Measurements from ENCODE around the gene SORD.
"Not testable (repeated sequence)": the region's sequence is repeated elsewhere in the genome, so short reads cannot be mapped to it uniquely, and the experiment has no call there.

DNA sequence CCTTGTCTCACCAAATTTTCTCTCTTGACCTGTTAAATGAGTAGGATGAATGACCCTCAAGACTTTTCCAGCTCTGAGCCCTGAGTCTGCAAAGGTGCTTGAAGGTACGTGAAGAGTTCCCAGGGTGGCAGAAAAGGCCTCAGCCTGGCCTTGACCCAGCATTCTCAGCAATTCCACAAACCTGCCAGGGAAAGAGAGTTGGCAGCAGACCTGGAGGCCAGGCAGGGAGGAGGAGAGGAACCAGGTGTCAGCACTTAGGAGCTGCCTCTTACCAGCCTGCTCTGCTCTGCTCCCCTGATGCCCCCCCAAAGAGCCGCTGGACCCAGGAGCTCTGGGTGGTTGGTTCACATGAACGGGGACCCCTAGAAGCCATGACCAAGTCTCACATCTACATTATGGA, 57.6 kb downstream of the SORD start:
- TF ChIP-seq, protein P1, sequence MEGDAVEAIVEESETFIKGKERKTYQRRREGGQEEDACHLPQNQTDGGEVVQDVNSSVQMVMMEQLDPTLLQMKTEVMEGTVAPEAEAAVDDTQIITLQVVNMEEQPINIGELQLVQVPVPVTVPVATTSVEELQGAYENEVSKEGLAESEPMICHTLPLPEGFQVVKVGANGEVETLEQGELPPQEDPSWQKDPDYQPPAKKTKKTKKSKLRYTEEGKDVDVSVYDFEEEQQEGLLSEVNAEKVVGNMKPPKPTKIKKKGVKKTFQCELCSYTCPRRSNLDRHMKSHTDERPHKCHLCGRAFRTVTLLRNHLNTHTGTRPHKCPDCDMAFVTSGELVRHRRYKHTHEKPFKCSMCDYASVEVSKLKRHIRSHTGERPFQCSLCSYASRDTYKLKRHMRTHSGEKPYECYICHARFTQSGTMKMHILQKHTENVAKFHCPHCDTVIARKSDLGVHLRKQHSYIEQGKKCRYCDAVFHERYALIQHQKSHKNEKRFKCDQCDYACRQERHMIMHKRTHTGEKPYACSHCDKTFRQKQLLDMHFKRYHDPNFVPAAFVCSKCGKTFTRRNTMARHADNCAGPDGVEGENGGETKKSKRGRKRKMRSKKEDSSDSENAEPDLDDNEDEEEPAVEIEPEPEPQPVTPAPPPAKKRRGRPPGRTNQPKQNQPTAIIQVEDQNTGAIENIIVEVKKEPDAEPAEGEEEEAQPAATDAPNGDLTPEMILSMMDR (IDR thresholded peaks at IDR 0.05) = not testable (repeated sequence)
- TF ChIP-seq POLR2A, EP300 (IDR thresholded peaks at IDR 0.05): not testable (repeated sequence)
